Hepatic stellate cell (primary cell): ENCODE data around the gene ASB2.

Experiments
- DNase-seq: peaks from one replicate; pipeline ENCODE4 v3.0.0; 2011; ENCODE audit warnings: low spot score

ASB2 gene

DNA sequence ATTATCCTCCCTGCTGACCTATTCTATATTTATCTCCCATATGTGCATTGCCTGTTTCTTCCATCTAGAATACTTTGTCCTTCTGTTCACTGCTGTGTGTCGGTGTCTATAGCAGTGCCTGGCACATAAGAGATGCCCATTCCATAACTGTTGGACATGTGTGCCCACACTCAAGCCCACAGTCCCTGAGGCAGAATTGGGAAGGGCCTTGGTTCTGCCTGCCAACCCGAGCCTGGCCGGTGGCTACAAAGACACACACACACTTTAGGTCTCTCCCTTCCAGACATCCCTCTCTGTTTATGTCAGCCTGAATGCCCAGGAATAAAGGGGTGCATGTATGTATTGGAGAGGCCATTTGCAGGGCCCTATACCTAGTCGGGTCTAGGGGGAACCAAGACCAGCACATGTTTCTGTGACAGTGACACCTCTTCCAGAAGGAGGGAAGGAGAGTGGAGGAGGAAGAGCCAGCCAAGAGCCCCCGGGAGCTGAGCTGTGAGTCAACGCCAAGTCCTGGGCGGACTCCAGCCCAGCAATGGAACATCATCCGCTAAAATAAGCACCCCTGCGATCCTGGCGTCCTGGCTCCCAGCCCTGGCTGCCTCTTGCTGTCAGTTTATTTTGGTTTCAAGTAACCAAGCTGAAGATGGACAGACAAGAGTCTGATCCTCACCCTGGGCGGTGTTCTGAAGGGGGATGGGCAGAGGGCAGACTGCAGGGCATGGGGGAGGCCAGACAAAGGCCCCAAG, 4.3 kb upstream of the ASB2 start:
- peak; percentile 81 for DNase-seq

DNA sequence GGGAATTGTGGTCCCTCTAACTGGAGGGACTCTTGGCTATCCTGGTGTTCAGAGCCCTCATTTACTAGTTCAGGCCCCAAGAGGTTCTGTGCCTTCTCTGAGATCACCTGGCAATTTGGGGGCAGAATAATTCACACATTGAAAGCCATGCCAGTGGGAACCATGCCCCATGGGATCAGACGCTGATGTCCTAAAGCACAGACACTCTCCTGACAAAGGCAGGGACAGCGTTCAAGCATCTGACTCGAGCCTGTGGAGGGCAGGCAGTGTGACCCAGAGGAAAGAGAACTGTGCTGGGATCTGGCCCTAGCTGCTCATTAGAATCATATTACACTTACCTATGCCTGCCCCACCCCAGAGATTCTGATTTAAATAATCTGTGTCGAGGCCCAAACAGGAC, 2.4 kb upstream of the ASB2 start:
- DNase-seq = no peak

DNA sequence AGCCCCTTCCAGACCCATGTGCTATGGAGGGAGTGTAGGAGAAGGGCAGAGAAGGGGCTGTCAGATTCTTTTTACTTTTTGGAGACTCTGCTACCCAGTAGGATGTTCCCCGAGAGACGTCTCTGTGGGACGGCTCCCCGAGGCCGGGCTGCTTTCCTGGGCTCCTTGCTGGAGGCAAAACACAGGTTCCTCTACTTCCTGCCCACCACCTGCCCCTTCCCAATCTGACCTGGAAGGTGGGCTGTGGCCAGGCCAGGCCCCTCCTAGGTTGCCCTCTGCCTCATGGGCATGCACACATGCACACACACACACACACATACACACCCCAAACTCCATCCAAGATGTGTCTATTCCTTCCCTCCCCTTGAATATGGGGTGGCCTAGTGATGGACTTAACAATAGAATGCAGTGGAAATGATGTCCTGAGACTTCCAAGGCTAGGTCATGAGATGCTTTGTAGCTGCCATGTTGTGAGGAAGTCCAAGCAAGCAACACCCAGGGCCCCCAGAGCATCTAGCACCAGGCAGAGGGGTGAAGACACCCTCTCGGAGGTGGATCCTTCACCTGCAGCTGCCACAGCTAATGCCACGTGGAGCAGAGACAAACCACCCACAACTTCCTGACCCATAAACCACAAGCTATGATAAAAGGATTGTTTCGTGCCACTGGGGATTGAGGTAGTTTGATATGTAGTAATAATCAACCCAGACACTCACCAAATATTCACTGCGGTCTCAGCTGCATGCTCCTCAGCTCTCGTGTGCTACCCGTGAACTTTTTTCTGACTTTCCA, 1.6 kb upstream of the ASB2 start:
- DNase-seq = no peak

DNA sequence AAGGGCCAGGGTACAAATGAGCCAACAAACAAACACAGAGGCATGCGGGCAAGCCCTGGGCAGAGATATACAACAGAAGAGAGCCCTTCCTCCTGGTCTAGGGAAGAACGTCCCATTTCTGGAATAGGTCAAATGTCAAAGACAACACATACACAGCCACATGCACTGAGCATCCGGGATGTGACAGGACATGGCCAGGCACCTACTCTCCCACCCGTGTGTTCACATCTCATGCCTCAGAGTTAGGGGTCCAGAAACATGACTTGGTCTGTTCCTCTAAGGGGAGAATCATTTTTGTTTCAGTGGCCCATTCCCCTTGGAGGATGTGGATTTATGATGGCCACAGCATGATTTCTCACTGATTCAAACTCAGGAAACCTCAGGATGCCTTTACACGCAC, 801 bp upstream of the ASB2 start:
- no peak for DNase-seq

DNA sequence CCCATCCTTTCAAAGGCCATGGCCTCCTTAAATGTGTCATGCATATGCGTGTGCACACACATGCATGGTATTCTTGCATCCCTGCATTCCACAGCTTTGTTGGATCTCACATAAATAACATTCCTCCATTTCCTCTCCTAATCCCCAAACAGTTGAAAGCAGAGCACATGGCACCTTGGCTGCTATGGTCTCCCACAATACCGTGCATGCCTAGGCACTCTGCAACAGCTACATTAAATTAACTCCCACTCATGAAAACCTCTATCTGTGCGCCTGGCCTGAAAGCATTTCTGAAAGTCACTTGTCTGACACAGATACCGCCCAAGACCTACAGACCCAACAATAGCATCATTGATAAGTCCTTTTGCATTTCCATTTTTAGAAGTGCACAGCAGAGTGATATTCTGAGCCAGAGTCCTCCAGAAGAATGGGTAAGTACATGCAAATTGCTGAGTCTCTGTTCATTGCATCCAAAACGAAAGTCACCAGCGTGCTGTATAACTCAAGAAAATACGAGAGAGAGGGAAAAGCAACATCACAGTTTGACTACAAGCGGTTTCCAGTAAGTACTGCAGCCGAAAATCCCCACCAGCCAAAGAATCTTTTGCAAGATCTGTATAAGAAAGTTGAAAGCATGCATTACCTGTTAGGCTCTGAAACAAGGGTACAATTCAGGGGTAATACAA, 436 bp downstream of the ASB2 start:
- peak; percentile 70 for DNase-seq

DNA sequence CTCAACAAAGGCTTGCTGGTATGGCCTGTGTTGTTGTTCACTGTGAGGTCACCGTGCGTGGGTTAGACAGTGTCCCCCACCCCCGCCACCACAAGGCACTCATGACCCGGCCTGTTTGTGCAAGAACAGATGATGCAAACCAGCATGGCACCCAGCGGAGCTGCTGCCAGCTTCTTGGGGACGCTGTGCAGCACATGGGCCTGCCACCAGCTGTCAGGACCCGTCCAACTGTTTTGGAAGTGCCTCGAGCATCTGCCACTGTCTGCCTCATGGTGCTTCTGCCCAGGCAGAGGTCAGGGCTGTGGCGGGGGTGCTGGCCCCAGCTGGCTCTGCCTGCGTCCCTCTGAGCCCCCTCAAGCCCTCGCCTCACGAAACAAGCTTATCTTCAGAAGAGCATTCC, 1.5 kb downstream of the ASB2 start:
- DNase-seq = no peak

DNA sequence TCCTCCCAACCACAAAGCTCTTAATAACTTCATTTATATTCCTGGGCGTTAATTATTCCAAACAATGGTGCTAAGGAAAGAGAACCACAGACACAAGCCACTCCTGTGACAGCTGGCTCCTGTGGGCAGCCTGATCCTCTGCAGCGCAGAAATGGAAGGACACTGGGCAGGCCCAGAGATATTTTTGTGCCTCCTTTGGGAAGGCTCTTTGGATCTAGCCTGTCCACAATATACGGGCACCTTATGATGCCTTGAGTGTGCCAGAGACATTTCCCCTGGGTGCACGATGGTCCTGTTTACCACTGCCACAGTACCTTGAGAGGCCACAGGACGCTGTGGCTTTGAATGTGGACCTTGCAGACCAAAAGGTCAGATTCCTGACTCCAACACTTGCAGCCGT, 2.1 kb downstream of the ASB2 start:
- no peak for DNase-seq

DNA sequence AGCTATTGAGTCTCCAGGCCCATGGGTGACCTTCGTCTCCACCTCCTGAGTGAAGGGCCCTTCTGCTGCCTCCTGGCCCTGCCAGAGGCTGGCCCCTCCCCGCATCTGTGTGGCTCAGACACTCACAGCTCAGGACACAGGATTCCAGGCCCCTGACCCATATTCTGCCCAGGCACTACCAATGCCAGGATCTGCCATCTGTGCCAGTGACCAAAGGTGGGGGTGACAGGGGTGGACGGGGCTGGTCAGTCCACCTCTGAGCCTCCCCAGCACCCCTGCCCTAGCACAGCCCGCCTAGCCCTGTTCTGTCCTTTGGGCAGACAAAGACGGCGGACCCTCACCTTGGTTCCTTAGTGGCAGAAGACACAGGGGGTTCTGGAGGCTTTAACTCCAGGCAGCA, 2.8 kb downstream of the ASB2 start:
- no peak for DNase-seq

DNA sequence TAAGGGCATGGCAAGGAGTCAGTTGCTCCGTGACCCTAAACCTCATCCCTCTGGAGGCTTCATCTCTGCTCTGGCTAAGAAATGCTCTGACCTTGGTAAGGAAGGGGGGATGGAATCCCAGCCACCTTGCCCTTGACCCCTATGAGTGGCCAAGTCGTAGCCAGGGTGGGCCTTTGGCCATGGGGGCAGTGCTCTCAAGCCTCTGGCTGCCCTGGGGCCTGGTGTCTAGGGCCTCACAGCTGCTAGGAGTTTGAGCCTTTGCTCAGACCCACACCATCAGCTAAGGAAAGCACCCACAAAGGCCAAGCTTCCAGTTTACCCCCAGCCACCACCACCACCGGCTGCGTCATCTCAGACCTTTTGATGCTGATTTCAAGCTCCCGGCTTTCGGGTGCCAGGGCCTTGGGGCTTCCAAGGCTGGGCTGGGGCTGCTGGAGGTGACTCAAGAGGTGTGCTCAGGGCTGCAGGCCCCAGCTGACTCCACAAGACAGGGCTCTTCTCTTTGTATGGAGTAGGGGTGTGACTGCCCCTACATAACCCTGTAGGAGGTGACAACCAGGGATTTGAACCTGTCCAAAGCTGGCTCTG, 3.7 kb downstream of the ASB2 start:
- DNase-seq = no peak

DNA sequence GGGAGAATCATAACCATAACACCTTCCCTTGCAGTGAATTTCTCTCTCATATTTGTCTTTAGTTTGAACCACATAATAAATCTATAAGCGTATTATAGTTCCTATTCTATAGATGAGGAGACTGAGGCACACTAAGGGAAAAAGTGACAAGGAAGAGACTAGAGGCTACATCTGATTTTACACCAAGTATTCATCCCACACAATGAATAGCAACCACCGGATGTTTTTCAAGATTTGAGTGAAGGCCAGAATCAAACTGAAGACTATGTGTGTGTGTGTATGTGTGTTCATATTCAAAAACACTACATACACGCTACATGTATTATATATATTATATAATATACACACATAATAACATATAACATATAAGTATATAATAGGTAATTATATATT, 4.7 kb downstream of the ASB2 start:
- DNase-seq = no peak

DNA sequence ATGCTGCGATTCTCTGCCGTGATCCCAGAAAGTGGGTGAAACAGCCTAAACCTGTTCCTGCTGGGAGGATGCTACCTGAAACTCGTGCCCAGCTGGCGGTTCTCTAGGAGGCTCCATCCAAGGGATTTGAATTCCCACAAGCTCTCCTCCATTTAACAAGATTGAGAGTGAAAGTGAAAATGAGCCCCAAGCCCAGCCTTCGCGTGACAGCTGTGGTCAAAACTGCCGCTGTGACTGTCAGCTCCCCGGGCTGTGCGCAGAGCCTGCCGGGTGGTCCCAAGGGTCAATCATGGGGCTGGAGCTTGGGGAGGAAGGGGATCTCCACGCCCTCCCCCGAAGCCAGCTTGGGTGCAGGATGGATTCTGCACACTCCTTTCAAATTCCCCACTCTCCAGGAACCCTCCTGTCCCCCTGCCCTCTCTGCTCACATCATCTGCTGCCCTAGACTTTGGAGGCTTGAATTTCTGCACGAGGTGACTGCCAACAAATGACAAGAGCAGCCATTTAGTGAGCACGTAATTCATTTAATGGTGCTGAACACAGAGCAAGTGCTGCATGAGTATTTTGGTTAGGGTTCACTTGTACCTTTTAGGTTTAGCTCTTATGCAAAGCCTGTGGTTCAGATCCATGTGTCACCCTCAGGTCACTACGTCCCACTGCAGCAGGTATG, 5.3 kb downstream of the ASB2 start:
- DNase-seq = peak; percentile 83

DNA sequence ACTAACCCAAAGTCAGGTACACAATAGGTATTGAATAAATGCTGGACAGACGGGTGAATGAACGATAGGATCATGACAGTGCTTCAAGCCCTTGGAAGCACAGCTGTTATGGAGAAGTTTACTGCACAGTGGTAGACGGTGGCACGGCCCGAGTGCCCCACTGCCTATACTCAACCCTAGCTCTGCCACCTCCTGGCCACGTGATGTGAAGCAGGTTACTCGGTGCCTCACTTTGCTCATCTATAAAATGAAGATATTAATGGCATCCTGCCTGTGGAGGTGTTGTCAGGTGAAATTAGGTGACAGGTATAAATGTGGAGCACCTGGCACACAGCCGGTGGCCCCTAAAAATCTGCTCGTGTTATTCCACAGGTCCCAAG, 5.8 kb downstream of the ASB2 start:
- DNase-seq = no peak

DNA sequence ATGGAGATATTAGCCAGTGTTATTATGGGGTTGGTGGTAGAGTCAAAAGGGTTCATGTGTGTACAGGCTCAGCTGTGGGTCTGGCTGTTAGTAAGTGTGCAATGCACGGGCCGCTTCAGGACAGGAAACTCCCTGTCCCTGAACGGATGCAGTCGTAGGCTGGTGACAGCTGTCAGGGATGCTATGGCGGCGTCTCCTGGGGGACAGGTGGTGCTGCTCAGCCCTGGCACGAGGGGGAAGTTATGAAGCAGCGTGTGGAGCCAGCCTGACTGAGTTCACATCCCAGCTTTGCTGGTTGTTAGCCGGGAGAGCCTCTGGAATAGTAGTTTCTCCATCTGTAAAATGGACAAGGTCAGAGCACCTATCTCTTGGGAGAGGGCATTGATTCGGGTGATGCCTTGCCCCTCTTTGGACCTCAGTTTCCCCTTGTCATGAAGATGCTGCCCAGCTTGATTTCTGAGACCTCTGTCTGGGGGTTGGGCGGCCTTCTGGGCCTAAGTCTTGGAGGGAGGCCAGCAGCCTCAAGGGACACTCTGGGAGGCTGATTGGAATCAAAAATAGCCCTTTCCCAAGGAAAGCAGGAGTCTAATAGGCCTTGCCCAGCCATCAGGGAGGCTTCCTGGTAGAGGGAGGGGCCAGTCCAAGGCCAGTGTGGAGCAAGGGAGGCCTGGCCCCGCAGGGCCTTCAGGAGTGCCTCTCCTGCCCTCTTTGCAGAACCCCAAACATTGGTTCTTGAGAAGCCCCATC, 7.1 kb downstream of the ASB2 start:
- peak; percentile 40 for DNase-seq

DNA sequence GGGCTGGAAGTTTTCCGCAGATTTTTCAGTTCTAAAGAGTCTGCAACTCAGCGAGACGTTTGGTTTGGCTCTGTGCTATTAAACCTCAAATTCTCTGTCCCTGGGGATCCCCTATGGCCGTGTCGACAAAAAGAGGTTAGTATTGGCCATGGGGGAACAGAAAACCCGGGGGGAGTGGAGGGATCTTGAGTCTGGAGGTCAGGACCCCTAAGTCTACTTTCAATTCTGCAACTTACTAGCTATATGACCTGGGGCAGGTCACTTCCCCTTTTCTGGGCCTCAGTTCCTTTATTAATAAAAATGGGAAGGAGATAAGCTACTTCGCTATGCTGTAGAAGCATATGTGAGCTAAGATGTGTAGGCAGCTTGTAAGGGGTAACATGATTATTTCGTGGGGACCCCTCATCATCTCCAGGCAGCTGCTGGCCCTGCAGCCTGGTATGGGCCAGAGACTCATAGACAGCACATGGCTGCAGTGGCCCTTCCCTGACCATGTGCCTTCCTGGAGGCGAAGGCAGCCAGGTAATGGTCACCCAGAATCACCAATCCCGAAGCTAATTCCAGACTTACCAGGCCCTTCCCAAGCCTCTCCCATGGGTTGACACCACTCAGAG, 8.6 kb downstream of the ASB2 start:
- DNase-seq = no peak

DNA sequence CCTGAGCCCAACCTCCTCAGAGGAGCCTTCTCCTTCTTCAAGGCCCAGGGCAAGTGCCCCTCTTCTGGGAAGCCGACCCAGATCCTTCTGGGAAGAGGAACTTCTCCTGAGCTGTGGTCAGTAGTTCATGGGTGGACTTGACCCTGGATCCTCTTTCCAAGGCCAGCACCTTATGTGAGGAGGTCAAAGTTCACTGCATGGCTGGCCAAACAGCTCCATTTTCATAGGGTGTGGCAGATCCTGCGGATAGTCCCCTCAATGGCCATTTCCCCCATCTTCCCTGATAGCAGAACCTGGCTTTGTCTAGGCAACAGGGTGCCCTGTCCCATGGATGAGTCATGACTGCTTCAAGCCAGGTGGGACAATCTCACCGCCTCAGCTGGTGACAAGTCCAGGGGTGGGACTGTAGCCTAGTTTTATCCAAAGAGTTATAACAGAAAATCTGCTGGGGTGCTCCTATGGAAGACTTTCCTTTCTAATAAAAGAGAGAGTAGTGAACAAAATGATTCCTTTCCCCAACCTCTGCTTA, 10.4 kb downstream of the ASB2 start:
- no peak for DNase-seq

DNA sequence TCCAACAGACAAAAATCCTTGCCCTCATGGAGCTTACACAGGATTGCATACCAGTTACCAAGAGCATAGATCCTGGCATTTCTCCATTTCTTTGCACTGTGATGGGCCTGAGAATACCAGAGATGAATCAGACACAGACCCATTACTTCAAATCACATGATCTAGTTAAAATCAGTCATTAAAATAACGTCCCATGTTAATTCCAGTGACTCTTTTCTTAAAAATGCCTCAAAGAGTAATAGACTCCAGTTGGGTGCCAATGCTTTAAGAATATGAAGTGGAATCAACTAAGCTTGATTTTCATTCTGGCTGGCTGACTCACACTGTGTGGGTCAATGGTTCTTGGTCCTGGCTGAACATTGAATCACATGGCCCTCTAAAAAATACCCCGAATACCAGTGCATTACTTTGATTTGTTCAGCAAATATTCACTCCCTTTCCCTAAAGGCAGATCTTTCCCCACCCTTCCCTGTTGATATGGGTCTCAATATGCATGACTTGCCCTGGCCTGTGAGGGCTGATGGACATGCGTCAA, 11.0 kb downstream of the ASB2 start:
- DNase-seq = peak; percentile 93

DNA sequence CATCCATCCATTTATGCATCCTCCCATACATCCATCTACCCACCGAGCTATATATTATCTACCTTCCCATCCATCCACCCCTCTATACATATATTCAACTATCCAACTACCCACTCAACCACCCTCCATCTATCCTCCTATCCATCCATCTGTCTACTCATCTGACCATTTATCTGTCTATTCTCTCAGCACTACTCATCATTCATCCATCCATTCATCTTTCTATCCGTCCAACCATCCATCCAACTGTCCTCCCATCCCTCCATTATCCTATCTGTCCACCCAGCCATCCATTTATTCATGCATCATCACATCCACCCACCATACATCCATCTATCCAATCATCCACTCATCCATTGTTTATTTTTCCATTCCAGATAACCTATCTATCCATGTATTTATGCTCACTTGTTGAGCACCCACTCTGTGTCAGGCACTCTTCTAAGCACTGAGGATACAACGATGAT, 11.5 kb downstream of the ASB2 start:
- DNase-seq = no peak

DNA sequence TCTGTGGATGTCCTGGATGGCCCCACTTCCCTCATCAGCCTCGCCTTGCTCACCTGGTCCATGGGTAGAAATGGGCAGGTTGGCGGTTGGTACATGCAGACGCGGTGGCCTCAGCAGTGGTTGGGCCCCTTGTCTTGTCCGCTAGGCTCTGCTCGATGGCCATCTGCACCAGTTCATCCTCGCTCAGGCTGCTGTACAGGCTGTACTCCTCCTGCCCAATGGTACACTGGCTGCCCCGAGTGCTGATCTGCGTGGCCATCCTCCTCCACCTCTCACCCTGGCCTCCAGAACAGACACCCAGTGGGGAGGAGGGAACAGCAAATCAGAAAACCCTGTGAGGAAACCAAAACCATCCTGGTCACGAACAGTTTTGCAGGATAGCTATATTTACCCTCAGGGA, 12.1 kb downstream of the ASB2 start:
- DNase-seq = no peak

DNA sequence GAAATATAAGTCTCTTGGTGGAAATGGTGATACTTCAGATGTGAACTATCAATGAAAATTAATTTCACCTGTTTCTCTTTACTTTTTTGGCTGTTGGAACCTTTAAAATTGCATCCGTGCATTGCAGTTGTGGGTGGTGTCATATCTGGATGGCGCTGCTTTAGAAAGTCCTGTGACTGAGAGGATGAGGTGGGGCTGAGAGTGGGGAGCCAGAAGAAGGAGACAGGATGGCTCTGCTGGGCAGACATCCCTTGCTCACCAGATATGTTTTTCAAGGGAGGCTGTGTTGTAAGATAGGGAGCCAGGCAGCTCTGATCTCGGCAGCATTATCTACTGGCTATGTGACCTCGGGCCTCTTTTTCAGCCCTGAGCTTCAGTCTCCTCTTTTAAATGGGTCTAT, 12.7 kb downstream of the ASB2 start:
- DNase-seq = no peak
